Lower lobe of right lung (tissue), 2 donors: ENCODE results near the gene SRBD1. TPM values are rescaled to one million over a fixed set of nuclear protein-coding genes. Genes with fewer than 3 reads are reported as not detected.

Experiments used
- ATAC-seq, 2 donors: fragments of 200-7000 bp; cut with Tn5 transposase; one replicate each; pipeline ENCODE4 v1.9.1; 2020 to 2022; ENCODE audit warnings: mild to moderate bottlenecking in 2 of 2, moderate library complexity in 2 of 2
- DNase-seq: peaks from one replicate; pipeline ENCODE4 v3.0.0-alpha.2; 2020
- H3K27ac ChIP-seq: fragments of 200-600 bp; one replicate; pipeline ENCODE4 v1.8.0; 2022
- H3K27me3 ChIP-seq: fragments of 200-600 bp; one replicate; pipeline ENCODE4 v1.8.0; 2022; ENCODE audit warnings: low read depth
- H3K36me3 ChIP-seq: fragments of 200-600 bp; one replicate; pipeline ENCODE4 v1.8.0; 2022; ENCODE audit warnings: mild to moderate bottlenecking
- H3K4me1 ChIP-seq: fragments of 200-600 bp; one replicate; pipeline ENCODE4 v1.8.0; 2022
- H3K4me3 ChIP-seq: fragments of 200-600 bp; one replicate; pipeline ENCODE4 v1.8.0; 2022; ENCODE audit warnings: mild to moderate bottlenecking
- H3K9me3 ChIP-seq: fragments of 200-600 bp; one replicate; pipeline ENCODE4 v1.8.0; 2022
- intact Hi-C: fragments of 100-400 bp; cut with DNase I; formaldehyde crosslinking; loops from one replicate; pipeline ENCODE4 v1.11.0; 2022
- total RNA-seq: library from RNA; stranded (reverse); fragmentation: NEBNext Ultra II Directional; extraction: Animal tissue kit (Norgen Biotek cat#: 25700); gene quantifications from one replicate; pipeline ENCODE4 v1.2.1, GENCODE V29; 2021
- TF ChIP-seq, protein P1 (sequence below): fragments of 200-600 bp; IDR thresholded peaks from one replicate; pipeline ENCODE4 v1.8.0; 2022; ENCODE audit warnings: antibody characterized with exemption, mild to moderate bottlenecking
- donor health status: DM: no; HTN: yes; CAD: no; lungs with severe emphysema.

SRBD1 gene
- total RNA-seq, 1 donor from 2014 or later, result 15.4 TPM

DNA sequence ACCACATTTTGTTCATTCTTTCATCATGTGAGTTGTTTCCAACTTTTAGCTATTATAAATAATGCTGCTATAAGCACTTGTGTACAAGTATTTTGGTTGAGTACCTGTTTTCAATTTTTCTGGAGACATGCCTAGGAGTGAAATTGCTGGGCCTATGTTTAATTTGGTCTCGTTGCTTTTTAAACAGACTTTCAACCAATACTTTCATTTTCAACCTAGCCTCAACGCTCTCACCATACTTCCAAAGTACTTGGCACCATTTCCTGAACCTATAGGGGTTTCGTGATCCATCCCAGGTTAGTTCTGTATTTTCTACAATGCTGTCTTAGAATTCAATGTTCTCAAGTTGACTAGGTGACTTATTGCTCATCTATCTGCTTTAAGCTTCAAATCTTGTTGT lies 126.1 kb downstream of the SRBD1 start:
- intact Hi-C loops, result no loop called here
- Histone ChIP-seq H3K9me3 (no peaks in the 10 kb centered on the region), H3K36me3 (peaks cover 7% of the 10 kb centered on the region), H3K4me1 (no peaks in the 10 kb centered on the region), H3K27me3 (no peaks in the 10 kb centered on the region), H3K4me3 (no peak overlapping the region), H3K27ac (no peak overlapping the region)
- TF ChIP-seq, protein P1, sequence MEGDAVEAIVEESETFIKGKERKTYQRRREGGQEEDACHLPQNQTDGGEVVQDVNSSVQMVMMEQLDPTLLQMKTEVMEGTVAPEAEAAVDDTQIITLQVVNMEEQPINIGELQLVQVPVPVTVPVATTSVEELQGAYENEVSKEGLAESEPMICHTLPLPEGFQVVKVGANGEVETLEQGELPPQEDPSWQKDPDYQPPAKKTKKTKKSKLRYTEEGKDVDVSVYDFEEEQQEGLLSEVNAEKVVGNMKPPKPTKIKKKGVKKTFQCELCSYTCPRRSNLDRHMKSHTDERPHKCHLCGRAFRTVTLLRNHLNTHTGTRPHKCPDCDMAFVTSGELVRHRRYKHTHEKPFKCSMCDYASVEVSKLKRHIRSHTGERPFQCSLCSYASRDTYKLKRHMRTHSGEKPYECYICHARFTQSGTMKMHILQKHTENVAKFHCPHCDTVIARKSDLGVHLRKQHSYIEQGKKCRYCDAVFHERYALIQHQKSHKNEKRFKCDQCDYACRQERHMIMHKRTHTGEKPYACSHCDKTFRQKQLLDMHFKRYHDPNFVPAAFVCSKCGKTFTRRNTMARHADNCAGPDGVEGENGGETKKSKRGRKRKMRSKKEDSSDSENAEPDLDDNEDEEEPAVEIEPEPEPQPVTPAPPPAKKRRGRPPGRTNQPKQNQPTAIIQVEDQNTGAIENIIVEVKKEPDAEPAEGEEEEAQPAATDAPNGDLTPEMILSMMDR, result no peak
- DNase-seq, result no peak
- no peak for ATAC-seq

DNA sequence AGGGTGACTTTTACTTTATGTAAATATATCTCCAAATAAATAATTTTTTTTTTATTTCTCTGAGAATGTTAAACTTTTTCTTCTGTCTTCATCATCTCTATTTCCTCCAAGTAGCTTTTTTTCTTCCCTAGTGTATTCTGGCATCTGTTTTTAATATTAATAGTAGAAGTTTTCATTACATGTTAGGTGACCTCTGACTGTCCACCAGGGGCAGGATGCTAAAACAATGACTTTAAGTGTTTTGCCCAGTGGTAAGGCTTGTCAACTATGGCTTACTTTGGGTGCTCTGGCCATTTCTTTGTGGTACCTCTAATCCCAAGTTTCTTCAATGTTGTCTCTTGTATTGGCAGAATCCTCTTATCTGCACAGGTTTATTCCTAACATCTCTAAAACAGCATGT lies 127.1 kb downstream of the SRBD1 start:
- no peaks in the 10 kb centered on the region for H3K27me3 ChIP-seq
- no peaks in the 10 kb centered on the region for H3K9me3 ChIP-seq
- no peak overlapping the region for H3K4me3 ChIP-seq
- intact Hi-C loops, result no loop called here
- no peak overlapping the region for H3K27ac ChIP-seq
- peaks cover 7% of the 10 kb centered on the region for H3K36me3 ChIP-seq
- DNase-seq, result no peak
- H3K4me1 ChIP-seq, result no peaks in the 10 kb centered on the region
- TF ChIP-seq, protein P1, result peak; percentile 9
- no peak for ATAC-seq

DNA sequence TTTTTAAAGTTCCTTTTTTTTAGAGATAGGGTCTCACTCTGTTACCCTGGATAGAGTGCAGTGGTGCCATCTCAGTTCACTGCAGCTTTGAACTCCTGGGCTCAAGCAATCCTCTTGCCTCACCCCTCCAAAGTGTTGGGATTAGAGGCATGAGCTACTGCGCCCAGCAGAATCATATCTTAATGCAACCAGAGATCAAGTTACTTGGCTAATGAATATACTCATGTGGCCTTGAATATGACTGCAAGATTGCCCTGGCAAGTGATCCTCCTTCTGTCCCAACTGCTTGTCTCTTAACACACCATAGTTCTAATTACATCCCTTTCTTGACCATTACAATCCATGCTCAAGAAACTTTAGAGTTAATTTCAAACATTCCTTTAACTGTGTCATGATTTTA lies 133.5 kb downstream of the SRBD1 start:
- H3K4me3 ChIP-seq, result no peak overlapping the region
- no peaks in the 10 kb centered on the region for H3K27me3 ChIP-seq
- no peak for DNase-seq
- no peak for ATAC-seq
- TF ChIP-seq, protein P1, result no peak
- H3K27ac ChIP-seq, result no peak overlapping the region
- no peaks in the 10 kb centered on the region for H3K9me3 ChIP-seq
- no peaks in the 10 kb centered on the region for H3K4me1 ChIP-seq
- intact Hi-C loops, result no loop called here
- H3K36me3 ChIP-seq, result no peaks in the 10 kb centered on the region

DNA sequence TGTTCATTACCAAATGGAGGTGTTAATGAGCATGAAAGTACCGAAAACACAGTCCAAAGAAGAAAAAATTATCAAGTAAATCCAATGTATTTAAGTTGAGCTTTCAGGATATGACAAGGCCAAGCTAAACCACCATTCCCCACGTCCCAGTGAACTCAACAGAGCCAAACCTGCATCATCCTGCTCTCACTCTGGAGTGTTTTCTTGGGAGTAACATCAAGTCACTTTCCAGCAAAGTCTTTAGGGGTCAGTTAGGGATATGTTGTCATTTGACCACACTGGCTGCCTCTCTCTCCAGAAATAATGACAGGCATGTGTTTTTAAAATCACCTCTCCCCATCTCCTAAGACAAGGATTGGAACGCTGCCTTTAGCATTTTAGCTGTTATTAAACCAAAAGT lies 140.5 kb downstream of the SRBD1 start:
- no peaks in the 10 kb centered on the region for H3K36me3 ChIP-seq
- peak overlapping the region; percentile 20 for H3K27ac ChIP-seq
- no peaks in the 10 kb centered on the region for H3K9me3 ChIP-seq
- H3K4me1 ChIP-seq, result peaks cover 14% of the 10 kb centered on the region
- TF ChIP-seq, protein P1, result no peak
- H3K4me3 ChIP-seq, result no peak overlapping the region
- DNase-seq (no peak), ATAC-seq (peak in 1 of 2 donors; percentile 38)
- no peaks in the 10 kb centered on the region for H3K27me3 ChIP-seq
- intact Hi-C loops, result no loop called here

DNA sequence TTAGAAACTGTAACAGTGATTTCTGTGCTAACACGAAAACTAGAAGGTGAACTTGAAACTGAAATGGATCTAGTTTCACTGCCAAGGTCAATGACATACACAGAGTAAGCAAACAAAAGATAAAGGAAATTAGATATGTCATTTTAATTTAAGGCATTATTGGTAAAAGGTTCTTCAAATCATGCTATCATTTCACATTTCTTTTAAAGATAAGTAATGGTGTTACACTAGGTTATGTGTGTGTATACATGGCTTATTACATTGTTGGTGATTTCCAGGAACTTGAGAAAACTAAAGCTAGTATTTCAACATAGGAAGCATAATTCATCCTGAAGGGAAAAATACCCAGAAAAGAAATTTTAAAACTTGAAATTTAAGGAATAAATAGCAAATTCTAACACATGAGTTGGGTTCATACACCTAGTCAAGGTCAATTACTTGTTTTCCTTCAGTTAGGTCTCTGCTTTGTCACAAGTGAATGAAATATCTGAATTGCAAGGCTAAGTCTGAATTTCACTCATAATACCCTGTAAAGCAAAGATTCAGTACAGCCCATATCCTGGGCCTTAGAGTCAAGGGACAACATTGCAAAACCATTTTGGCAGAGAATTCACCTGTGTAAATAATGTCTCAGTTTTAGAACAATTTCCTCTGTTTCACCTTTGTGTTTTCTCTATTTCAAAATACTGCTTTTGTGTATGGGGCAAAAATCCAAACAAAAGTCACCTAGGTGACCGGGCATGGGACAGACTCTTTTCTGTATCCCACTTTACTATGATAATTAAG lies 141.6 kb downstream of the SRBD1 start:
- peak; percentile 82 to 93 for ATAC-seq
- peaks cover 14% of the 10 kb centered on the region for H3K4me1 ChIP-seq

More for the DNA sequence above, 141.6 kb downstream of the SRBD1 start:
- Histone ChIP-seq H3K9me3 (no peaks in the 10 kb centered on the region), H3K27me3 (no peaks in the 10 kb centered on the region), H3K36me3 (no peaks in the 10 kb centered on the region), H3K4me3 (no peak overlapping the region), H3K27ac (peak overlapping the region; percentile 20)
- TF ChIP-seq, protein P1, result no peak
- no peak for DNase-seq
- intact Hi-C loops, result no loop called here
